Measurements from ENCODE around the gene BMERB1. TPM values are rescaled to one million over a fixed set of nuclear protein-coding genes. Genes with fewer than 3 reads are reported as not detected.

Gene BMERB1
- total RNA-seq, 1 experiment from 2014 or later: 3.8 TPM

DNA sequence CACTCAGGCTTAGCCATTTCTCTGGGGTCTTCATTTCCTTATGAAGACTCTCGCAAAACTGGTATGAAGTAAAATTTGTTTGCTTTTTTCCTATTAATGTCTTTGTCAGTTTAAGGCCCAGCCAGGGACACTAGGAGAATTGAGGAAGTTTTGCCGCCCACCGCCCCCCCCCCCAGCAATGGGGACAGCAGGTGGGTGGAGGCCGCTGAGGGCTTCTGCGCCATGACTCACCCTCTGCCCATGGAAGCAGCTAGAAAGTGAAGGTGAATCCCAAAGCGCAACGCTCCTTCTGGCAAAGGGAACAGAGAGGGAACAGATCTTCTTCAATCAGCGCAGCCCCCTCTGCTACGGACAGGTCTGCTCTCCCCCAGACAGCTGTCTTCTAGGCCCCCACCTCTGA lies 158.8 kb downstream of the BMERB1 start:
- H3K9me3 ChIP-seq (ENCODE audit: low read length): no peaks in the 10 kb centered on the region
- no peaks in the 10 kb centered on the region for H3F3A ChIP-seq (ENCODE audit: low read length, unreplicated experiment)
- H3K4me2 ChIP-seq (ENCODE audit: low read length): no peak overlapping the region
- H3K27me3 ChIP-seq (ENCODE audit: low read length): no peaks in the 10 kb centered on the region
- H3K9ac ChIP-seq (ENCODE audit: low read length): no peak overlapping the region
- H3K27ac ChIP-seq (ENCODE audit: low read length): no peak overlapping the region
- H3K79me2 ChIP-seq (ENCODE audit: low read length): no peaks in the 10 kb centered on the region
- H3K4me1 ChIP-seq (ENCODE audit: insufficient read depth, low read length): peaks cover 11% of the 10 kb centered on the region
- H2AFZ ChIP-seq (ENCODE audit: low read length): no peak overlapping the region
- POLR2A ChIA-PET (ENCODE audit: unreplicated experiment): no interaction called here
- TF ChIP-seq EZH2phosphoT487 (IDR thresholded peaks at IDR 0.05; ENCODE audit: borderline replicate concordance, low read length): no peak
- DNase-seq: no peak
- H4K20me1 ChIP-seq (ENCODE audit: low read length): no peaks in the 10 kb centered on the region
- CTCF ChIA-PET: no interaction called here
- no peak overlapping the region for H3K4me3 ChIP-seq (ENCODE audit: low read length)
- intact Hi-C loops (cut with micrococcal nuclease): no loop called here
- no peak for ATAC-seq
- no TSS peak for BruUV-seq (replicated peaks)
- no peaks in the 10 kb centered on the region for H3K9me2 ChIP-seq (replicated peaks; ENCODE audit: low read length)
- H3K36me3 ChIP-seq (ENCODE audit: low read depth, low read length): no peaks in the 10 kb centered on the region; the same call in 1 of the 2 replicates

DNA sequence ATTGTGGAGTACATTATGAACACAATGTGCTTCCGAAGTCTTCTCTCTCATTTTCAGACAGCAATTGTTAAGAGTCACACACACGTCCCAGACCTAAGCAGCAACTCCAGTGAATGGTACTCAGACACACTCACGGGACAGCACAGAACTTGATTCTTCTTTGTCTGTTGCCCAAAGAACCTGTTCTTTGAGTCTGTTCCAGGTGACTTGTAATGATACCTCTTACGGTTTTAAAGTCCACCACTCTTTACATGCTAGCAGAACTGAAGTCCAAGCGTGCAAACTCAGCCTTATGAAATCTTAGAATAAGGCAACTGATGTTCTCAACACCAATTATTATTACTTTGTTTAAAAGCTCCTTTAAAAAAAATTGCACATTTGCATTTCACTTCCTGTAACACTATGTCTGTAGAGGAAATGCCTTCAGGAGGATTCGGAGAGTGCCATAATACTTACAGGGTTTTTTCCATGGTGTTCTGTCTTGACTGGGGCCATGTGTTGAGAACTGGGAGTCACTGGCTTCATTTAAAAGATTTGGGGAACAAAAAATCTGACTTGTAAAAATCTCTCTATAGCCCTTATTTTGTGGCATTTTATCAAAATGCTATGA lies 160.4 kb downstream of the BMERB1 start:
- Histone ChIP-seq H3K79me2 (ENCODE audit: low read length) (no peaks in the 10 kb centered on the region), H3K36me3 (ENCODE audit: low read depth, low read length) (no peaks in the 10 kb centered on the region; the same call in 1 of the 2 replicates), H3K4me2 (ENCODE audit: low read length) (no peak overlapping the region), H4K20me1 (ENCODE audit: low read length) (no peaks in the 10 kb centered on the region), H3K9ac (ENCODE audit: low read length) (no peak overlapping the region), H3K4me1 (ENCODE audit: insufficient read depth, low read length) (peaks cover 11% of the 10 kb centered on the region), H3K9me3 (ENCODE audit: low read length) (no peaks in the 10 kb centered on the region), H3K4me3 (ENCODE audit: low read length) (no peak overlapping the region), H3K27me3 (ENCODE audit: low read length) (no peaks in the 10 kb centered on the region), H2AFZ (ENCODE audit: low read length) (no peak overlapping the region), H3K9me2 (replicated peaks; ENCODE audit: low read length) (no peaks in the 10 kb centered on the region), H3K27ac (ENCODE audit: low read length) (no peak overlapping the region), H3F3A (ENCODE audit: low read length, unreplicated experiment) (no peaks in the 10 kb centered on the region)
- TF ChIP-seq, protein P1, sequence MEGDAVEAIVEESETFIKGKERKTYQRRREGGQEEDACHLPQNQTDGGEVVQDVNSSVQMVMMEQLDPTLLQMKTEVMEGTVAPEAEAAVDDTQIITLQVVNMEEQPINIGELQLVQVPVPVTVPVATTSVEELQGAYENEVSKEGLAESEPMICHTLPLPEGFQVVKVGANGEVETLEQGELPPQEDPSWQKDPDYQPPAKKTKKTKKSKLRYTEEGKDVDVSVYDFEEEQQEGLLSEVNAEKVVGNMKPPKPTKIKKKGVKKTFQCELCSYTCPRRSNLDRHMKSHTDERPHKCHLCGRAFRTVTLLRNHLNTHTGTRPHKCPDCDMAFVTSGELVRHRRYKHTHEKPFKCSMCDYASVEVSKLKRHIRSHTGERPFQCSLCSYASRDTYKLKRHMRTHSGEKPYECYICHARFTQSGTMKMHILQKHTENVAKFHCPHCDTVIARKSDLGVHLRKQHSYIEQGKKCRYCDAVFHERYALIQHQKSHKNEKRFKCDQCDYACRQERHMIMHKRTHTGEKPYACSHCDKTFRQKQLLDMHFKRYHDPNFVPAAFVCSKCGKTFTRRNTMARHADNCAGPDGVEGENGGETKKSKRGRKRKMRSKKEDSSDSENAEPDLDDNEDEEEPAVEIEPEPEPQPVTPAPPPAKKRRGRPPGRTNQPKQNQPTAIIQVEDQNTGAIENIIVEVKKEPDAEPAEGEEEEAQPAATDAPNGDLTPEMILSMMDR (conservative IDR thresholded peaks at IDR 0.05; ENCODE audit: low read depth, low read length): no peak
- no peak for TF ChIP-seq EZH2phosphoT487 (IDR thresholded peaks at IDR 0.05; ENCODE audit: borderline replicate concordance, low read length)
- no peak for TF ChIP-seq EZH2 (IDR thresholded peaks at IDR 0.05; ENCODE audit: low read length, unreplicated experiment)
- DNase-seq (no peak), ATAC-seq (no peak)
- CTCF ChIA-PET: no interaction called here
- intact Hi-C loops (cut with micrococcal nuclease): no loop called here
- POLR2A ChIA-PET (ENCODE audit: unreplicated experiment): no interaction called here
- BruUV-seq (replicated peaks): no TSS peak

DNA sequence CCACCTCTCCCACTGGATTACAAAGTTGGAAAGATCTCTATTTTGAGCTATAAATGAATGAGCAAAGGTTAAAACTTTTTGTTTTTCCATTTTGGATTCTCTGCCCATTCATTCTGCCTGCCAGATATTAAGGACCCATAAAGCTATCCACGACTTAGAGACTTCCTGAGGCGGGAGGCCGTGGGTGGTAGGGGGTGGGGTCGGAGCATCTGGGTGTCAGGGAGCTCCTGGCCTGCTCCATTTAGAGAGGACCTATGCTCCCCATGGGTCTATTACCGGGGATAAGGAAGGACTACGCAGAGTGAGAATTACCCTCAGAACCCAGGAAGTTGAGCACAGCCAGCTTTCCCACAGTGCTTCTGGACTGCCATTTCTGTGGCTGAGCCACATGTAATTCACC lies 162.7 kb downstream of the BMERB1 start:
- ChIA-PET POLR2A (ENCODE audit: unreplicated experiment) (no interaction called here), CTCF (no interaction called here)
- H3K79me2 ChIP-seq (ENCODE audit: low read length): no peaks in the 10 kb centered on the region
- no peak overlapping the region for H3K4me2 ChIP-seq (ENCODE audit: low read length)
- H3K9me3 ChIP-seq (ENCODE audit: low read length): no peaks in the 10 kb centered on the region
- TF ChIP-seq EZH2phosphoT487 (IDR thresholded peaks at IDR 0.05; ENCODE audit: borderline replicate concordance, low read length) (no peak), EZH2 (IDR thresholded peaks at IDR 0.05; ENCODE audit: low read length, unreplicated experiment) (no peak)
- TF ChIP-seq, protein P1 (conservative IDR thresholded peaks at IDR 0.05; ENCODE audit: low read depth, low read length): no peak
- no peaks in the 10 kb centered on the region for H3F3A ChIP-seq (ENCODE audit: low read length, unreplicated experiment)
- no peaks in the 10 kb centered on the region for H3K4me1 ChIP-seq (ENCODE audit: insufficient read depth, low read length)
- H4K20me1 ChIP-seq (ENCODE audit: low read length): no peaks in the 10 kb centered on the region
- no peak overlapping the region for H3K4me3 ChIP-seq (ENCODE audit: low read length)
- no peaks in the 10 kb centered on the region for H3K9me2 ChIP-seq (replicated peaks; ENCODE audit: low read length)
- H3K27me3 ChIP-seq (ENCODE audit: low read length): no peaks in the 10 kb centered on the region
- peaks cover 7% of the 10 kb centered on the region; the same call in 1 of the 2 replicates for H3K36me3 ChIP-seq (ENCODE audit: low read depth, low read length)
- intact Hi-C loops (cut with micrococcal nuclease): no loop called here
- no peak overlapping the region for H3K27ac ChIP-seq (ENCODE audit: low read length)
- no peak for ATAC-seq
- H2AFZ ChIP-seq (ENCODE audit: low read length): no peak overlapping the region
- no peak for DNase-seq
- no TSS peak for BruUV-seq (replicated peaks)
- H3K9ac ChIP-seq (ENCODE audit: low read length): no peak overlapping the region
